HCT116 (cell line): ENCODE results near the gene SUCLG2. TPM values are rescaled to one million over a fixed set of nuclear protein-coding genes. Genes with fewer than 3 reads are reported as not detected.

Experiments used
- ATAC-seq: fragments of 200-7000 bp; cut with Tn5 transposase; 2 replicates; pipeline ENCODE4 v1.9.1; 2020; ENCODE audit warnings: mild to moderate bottlenecking, moderate library complexity
- BruUV-seq: library from RNA; stranded (reverse); fragments of 400-500 nt; replicated peaks from 2 replicates; lab custom pipeline; 2021; lab: Mats Ljungman, UMichigan
- CTCF ChIA-PET: fragments of 300-600 bp; sonication (Branson Sonifier 250); formaldehyde crosslinking; loops from one replicate; lab custom pipeline; 2021; ENCODE audit warnings: antibody characterized with exemption; lab: Charles Lee
- POLR2A ChIA-PET: fragments of 300-600, 350-600 bp; sonication (Branson Sonifier 250); formaldehyde crosslinking; loops from one replicate; lab custom pipeline; 2021; ENCODE audit warnings: antibody characterized with exemption; lab: Charles Lee
- RAD21 ChIA-PET, 2 experiments: fragments of 300-600 bp; sonication (Branson Sonifier 250); formaldehyde crosslinking; loops; one replicate each; lab custom pipeline; 2023; ENCODE audit warnings: low total read pairs in 2 of 2; ENCODE audit not compliant: uncharacterized antibody in 2 of 2, unreplicated experiment in 2 of 2, low non-redundant PET in 1 of 2; lab: Charles Lee
- DNase-seq: peaks from one replicate; pipeline ENCODE4 v3.0.0-alpha.2; 2010; ENCODE audit warnings: low read depth, low spot score
- H2AFZ ChIP-seq: fragments of 200-600 bp; shearing (Covaris generic), sonication (generic); 2 replicates; pipeline ENCODE4 v1.6.1; 2017; ENCODE audit warnings: low read depth, mixed run types, mixed read lengths, antibody characterized with exemption, low read length; ENCODE audit not compliant: poor library complexity, severe bottlenecking
- H3K27ac ChIP-seq: 2 replicates; pipeline ENCODE4 v1.5.1; 2012; ENCODE audit warnings: low read depth, low read length
- H3K27me3 ChIP-seq: fragments of 200-600 bp; sonication (generic); 2 replicates; pipeline ENCODE4 v1.6.1; 2016; ENCODE audit warnings: mixed run types, low read length, mixed read lengths; ENCODE audit not compliant: insufficient read depth
- H3K36me3 ChIP-seq, 2 experiments: fragments of 200-500 bp in 1 of 2; fragments of 200-600 bp in 1 of 2; sonication (Bioruptor generic) in 1 of 2; sonication (generic) in 1 of 2; 2 replicates each; pipeline versions ENCODE4 v1.5.1 to v1.6.1; 2014 to 2016; ENCODE audit warnings: low read length in 2 of 2, inconsistent platforms in 1 of 2, mixed read lengths in 1 of 2, mixed run types in 1 of 2; ENCODE audit not compliant: insufficient read depth in 2 of 2, control insufficient read depth in 1 of 2
- H3K4me1 ChIP-seq, 2 experiments: fragments of 200-600 bp in 1 of 2; sonication (generic) in 1 of 2; 2 replicates each; pipeline versions ENCODE4 v1.5.1 to v1.6.1; 2012 to 2017; ENCODE audit warnings: low read length in 2 of 2, inconsistent platforms in 1 of 2, mild to moderate bottlenecking in 1 of 2, mixed read lengths in 1 of 2, mixed run types in 1 of 2, moderate library complexity in 1 of 2; ENCODE audit not compliant: insufficient read depth in 2 of 2, control insufficient read depth in 1 of 2
- H3K4me2 ChIP-seq: fragments of 200-600 bp; sonication (generic); 2 replicates; pipeline ENCODE4 v1.6.1; 2017; ENCODE audit warnings: mixed run types, low read length, mixed read lengths
- H3K4me3 ChIP-seq, 2 experiments: fragments of 200-600 bp in 1 of 2; sonication (generic) in 1 of 2; replicated peaks in 1 of 2; 2 replicates each; pipeline ENCODE4 v1.5.1; 2011 to 2016; ENCODE audit warnings: low read length in 2 of 2, control low read depth in 1 of 2, low read depth in 1 of 2, mild to moderate bottlenecking in 1 of 2, mixed read lengths in 1 of 2, mixed run types in 1 of 2
- H3K79me2 ChIP-seq: fragments of 200-600 bp; sonication (generic); 2 replicates; pipeline ENCODE4 v1.6.1; 2017; ENCODE audit warnings: mild to moderate bottlenecking, mixed run types, low read length, moderate library complexity, mixed read lengths; ENCODE audit not compliant: insufficient read depth
- H3K9ac ChIP-seq: fragments of 200-600 bp; sonication (generic); 2 replicates; pipeline ENCODE4 v1.6.1; 2016; ENCODE audit warnings: low read length, mixed read lengths
- H3K9me2 ChIP-seq: fragments of 200-600 bp; sonication (generic), shearing (Covaris generic); 2 replicates; pipeline ENCODE4 v1.6.1; 2017; ENCODE audit warnings: mixed run types, mild to moderate bottlenecking, moderate library complexity; ENCODE audit not compliant: insufficient read depth
- H3K9me3 ChIP-seq, 2 experiments: fragments of 200-500 bp in 1 of 2; fragments of 200-600 bp in 1 of 2; sonication (Bioruptor generic) in 1 of 2; sonication (generic) in 1 of 2; 2 replicates each; pipeline ENCODE4 v1.6.1; 2014 to 2017; ENCODE audit warnings: low read length in 2 of 2, mixed read lengths in 2 of 2, inconsistent platforms in 1 of 2, low read depth in 1 of 2, mild to moderate bottlenecking in 1 of 2, mixed run types in 1 of 2, moderate library complexity in 1 of 2; ENCODE audit not compliant: control insufficient read depth in 1 of 2, insufficient read depth in 1 of 2
- H4K20me1 ChIP-seq: fragments of 200-600 bp; sonication (generic), shearing (Covaris generic); 2 replicates; pipeline ENCODE4 v1.6.1; 2017; ENCODE audit warnings: mixed run types, mild to moderate bottlenecking, moderate library complexity; ENCODE audit not compliant: insufficient read depth
- ATF3 ChIP-seq: IDR thresholded peaks from 2 replicates; pipeline ENCODE4 v1.6.1; 2012
- CEBPB ChIP-seq: IDR thresholded peaks from 2 replicates; pipeline ENCODE4 v1.6.1; 2012; ENCODE audit warnings: low read depth
- CTCF ChIP-seq, 3 experiments: fragments of 200-600 bp in 1 of 3; sonication (generic) in 1 of 3; IDR thresholded peaks in 2 of 3; conservative IDR thresholded peaks in 1 of 3; 2 replicates each; pipeline ENCODE4 v1.5.1; 2012 to 2017; ENCODE audit warnings: low read depth in 2 of 3, low read length in 2 of 3, antibody characterized with exemption in 1 of 3, borderline replicate concordance in 1 of 3, control low read depth in 1 of 3, mild to moderate bottlenecking in 1 of 3, mixed read lengths in 1 of 3, mixed run types in 1 of 3, moderate library complexity in 1 of 3; ENCODE audit not compliant: insufficient read depth in 1 of 3
- EGR1 ChIP-seq: IDR thresholded peaks from 2 replicates; pipeline ENCODE4 v1.6.1; 2012; ENCODE audit warnings: low read depth
- EZH2phosphoT487 ChIP-seq: fragments of 200-600 bp; IDR thresholded peaks from 2 replicates; pipeline ENCODE4 v1.6.1; 2018; ENCODE audit warnings: antibody characterized with exemption, borderline replicate concordance
- FOSL1 ChIP-seq: IDR thresholded peaks from 2 replicates; pipeline ENCODE4 v1.6.1; 2012; ENCODE audit warnings: low read depth
- MAX ChIP-seq: IDR thresholded peaks from 2 replicates; pipeline ENCODE4 v1.6.1; 2012
- POLR2A ChIP-seq: IDR thresholded peaks from 2 replicates; pipeline ENCODE4 v1.7.0; 2011; ENCODE audit warnings: borderline replicate concordance; ENCODE audit not compliant: insufficient read depth, insufficient read length; ENCODE audit errors: extremely low read depth
- RAD21 ChIP-seq: IDR thresholded peaks from 2 replicates; pipeline ENCODE4 v1.6.1; 2012; ENCODE audit warnings: low read depth, mild to moderate bottlenecking
- REST ChIP-seq: IDR thresholded peaks from 2 replicates; pipeline ENCODE4 v1.6.1; 2012; ENCODE audit warnings: low read depth
- SIN3A ChIP-seq: IDR thresholded peaks from 2 replicates; pipeline ENCODE4 v1.6.1; 2012; ENCODE audit warnings: low read depth
- SP1 ChIP-seq: IDR thresholded peaks from 2 replicates; pipeline ENCODE4 v1.6.1; 2012; ENCODE audit warnings: low read depth
- SRF ChIP-seq: IDR thresholded peaks from 2 replicates; pipeline ENCODE4 v1.6.1; 2012; ENCODE audit warnings: low read depth
- TCF7L2 ChIP-seq: IDR thresholded peaks from 2 replicates; pipeline ENCODE4 v1.7.0; 2011; ENCODE audit warnings: borderline replicate concordance, inconsistent platforms; ENCODE audit not compliant: insufficient read depth, insufficient read length; ENCODE audit errors: extremely low read depth
- YY1 ChIP-seq: IDR thresholded peaks from 2 replicates; pipeline ENCODE4 v1.6.1; 2011; ENCODE audit warnings: low read length, low read depth, moderate library complexity, mild to moderate bottlenecking; ENCODE audit not compliant: insufficient replicate concordance; ENCODE audit errors: extremely low read depth
- ZFX ChIP-seq: fragments of 450-650 bp; IDR thresholded peaks from 2 replicates; pipeline ENCODE4 v1.6.1; 2017
- intact Hi-C: fragments of 100-400 bp; cut with micrococcal nuclease; formaldehyde crosslinking; loops from 2 replicates; pipeline ENCODE4 v1.10.0; 2022
- total RNA-seq: library from RNA; stranded (reverse); gene quantifications from one replicate; pipeline ENCODE4 v1.2.1, GENCODE V29; 2021; ENCODE audit not compliant: unreplicated experiment

Gene SUCLG2
- total RNA-seq, 1 experiment from 2014 or later: 49.2 TPM

GRCh38 chr3:67418426-67419217, 235.8 kb downstream of the SUCLG2 start:
- no peaks in the 10 kb centered on the region for H3K36me3 ChIP-seq
- ChIA-PET CTCF (no interaction called here), RAD21 (no interaction called here), POLR2A (no interaction called here)
- intact Hi-C loops: no loop called here
- H3K4me2 ChIP-seq: no peak overlapping the region
- H3K4me1 ChIP-seq: no peaks in the 10 kb centered on the region
- TF ChIP-seq SIN3A (no peak), CEBPB (no peak), POLR2A (no peak), MAX (no peak), ZFX (no peak), TCF7L2 (no peak), FOSL1 (no peak), ATF3 (no peak), REST (no peak), CTCF (IDR thresholded peaks at IDR 0.05 in 2 of 3, conservative IDR thresholded peaks at IDR 0.05 in 1 of 3; ENCODE audit: borderline replicate concordance in 1 of 3, insufficient read depth in 1 of 3, low read depth in 2 of 3, low read length in 2 of 3) (no peak), SRF (no peak), SP1 (no peak), YY1 (no peak), RAD21 (no peak), EGR1 (no peak), EZH2phosphoT487 (no peak)
- H4K20me1 ChIP-seq: no peaks in the 10 kb centered on the region
- ATAC-seq (no peak), DNase-seq (no peak)
- no peak overlapping the region for H3K4me3 ChIP-seq
- no peaks in the 10 kb centered on the region for H3K27me3 ChIP-seq
- BruUV-seq: no TSS peak
- H3K27ac ChIP-seq: no peak overlapping the region
- no peaks in the 10 kb centered on the region for H3K9me2 ChIP-seq
- no peaks in the 10 kb centered on the region for H3K9me3 ChIP-seq
- H2AFZ ChIP-seq: no peak overlapping the region
- no peak overlapping the region for H3K9ac ChIP-seq
- no peaks in the 10 kb centered on the region for H3K79me2 ChIP-seq
